HEK293 (cell line): Measurements from ENCODE around the gene GNG5.

Experiments used
- INSM2 ChIP-seq: fragments of 450-650 bp; formaldehyde crosslinking; IDR thresholded peaks from 2 replicates; pipeline ENCODE4 v1.5.1; 2016; ENCODE audit warnings: missing biosample characterization, missing genetic modification characterization
- MEIS1 ChIP-seq: sonication (generic); formaldehyde crosslinking; IDR thresholded peaks from 2 replicates; pipeline ENCODE4 v1.8.1; 2022; ENCODE audit warnings: missing genetic modification reagents, mild to moderate bottlenecking, borderline replicate concordance
- MZF1 ChIP-seq: fragments of 450-650 bp; formaldehyde crosslinking; IDR thresholded peaks from 2 replicates; pipeline ENCODE4 v1.5.1; 2017; ENCODE audit warnings: missing biosample characterization, missing genetic modification characterization, borderline replicate concordance
- SALL2 ChIP-seq: fragments of 450-650 bp; formaldehyde crosslinking; IDR thresholded peaks from 2 replicates; pipeline ENCODE4 v1.5.0; 2017; ENCODE audit warnings: missing biosample characterization, mild to moderate bottlenecking, missing genetic modification characterization, borderline replicate concordance
- ZBTB10 ChIP-seq: fragments of 450-650 bp; formaldehyde crosslinking; IDR thresholded peaks from 2 replicates; pipeline ENCODE4 v1.5.1; 2016; ENCODE audit warnings: missing biosample characterization, missing genetic modification characterization
- ZBTB26 ChIP-seq: fragments of 450-650 bp; formaldehyde crosslinking; optimal IDR thresholded peaks from 2 replicates; pipeline ENCODE3; 2016; ENCODE audit warnings: missing biosample characterization, mild to moderate bottlenecking, missing genetic modification characterization
- ZFP41 ChIP-seq: fragments of 450-650 bp; formaldehyde crosslinking; IDR thresholded peaks from 2 replicates; pipeline ENCODE4 v1.5.1; 2016; ENCODE audit warnings: missing biosample characterization, missing genetic modification characterization, borderline replicate concordance
- ZNF140 ChIP-seq: fragments of 450-650 bp; formaldehyde crosslinking; IDR thresholded peaks from 2 replicates; pipeline ENCODE4 v1.5.1; 2016; ENCODE audit warnings: missing biosample characterization, missing genetic modification characterization
- ZNF26 ChIP-seq: fragments of 450-650 bp; formaldehyde crosslinking; IDR thresholded peaks from 2 replicates; pipeline ENCODE4 v1.5.1; 2016; ENCODE audit warnings: missing biosample characterization, missing genetic modification characterization
- ZNF311 ChIP-seq: fragments of 450-650 bp; formaldehyde crosslinking; IDR thresholded peaks from 2 replicates; pipeline ENCODE4 v1.5.1; 2017; ENCODE audit warnings: missing biosample characterization, missing genetic modification characterization, borderline replicate concordance
- ZNF362 ChIP-seq: fragments of 450-650 bp; formaldehyde crosslinking; IDR thresholded peaks from 2 replicates; pipeline ENCODE4 v1.5.1; 2016; ENCODE audit warnings: missing biosample characterization, missing genetic modification characterization
- ZNF391 ChIP-seq: fragments of 450-650 bp; formaldehyde crosslinking; IDR thresholded peaks from 2 replicates; pipeline ENCODE4 v1.5.1; 2016; ENCODE audit warnings: low read depth, missing biosample characterization, missing genetic modification characterization, borderline replicate concordance
- ZNF426 ChIP-seq: fragments of 450-650 bp; formaldehyde crosslinking; IDR thresholded peaks from 2 replicates; pipeline ENCODE4 v1.5.1; 2017; ENCODE audit warnings: missing biosample characterization, missing genetic modification characterization, mild to moderate bottlenecking, inconsistent platforms, moderate library complexity
- ZNF501 ChIP-seq: fragments of 450-650 bp; formaldehyde crosslinking; IDR thresholded peaks from 2 replicates; pipeline ENCODE4 v1.5.1; 2016; ENCODE audit warnings: missing biosample characterization, missing genetic modification characterization
- ZNF529 ChIP-seq: fragments of 450-650 bp; formaldehyde crosslinking; IDR thresholded peaks from 2 replicates; pipeline ENCODE4 v1.5.1; 2017; ENCODE audit warnings: missing genetic modification characterization, missing biosample characterization; ENCODE audit not compliant: insufficient replicate concordance
- ZNF600 ChIP-seq: fragments of 450-650 bp; formaldehyde crosslinking; IDR thresholded peaks from 2 replicates; pipeline ENCODE4 v1.5.1; 2016; ENCODE audit warnings: missing biosample characterization, missing genetic modification characterization
- ZNF624 ChIP-seq: fragments of 450-650 bp; formaldehyde crosslinking; IDR thresholded peaks from 2 replicates; pipeline ENCODE4 v1.5.1; 2017; ENCODE audit warnings: missing biosample characterization, missing genetic modification characterization
- ZNF837 ChIP-seq: fragments of 450-650 bp; formaldehyde crosslinking; IDR thresholded peaks from 2 replicates; pipeline ENCODE4 v1.5.1; 2016; ENCODE audit warnings: missing biosample characterization, missing genetic modification characterization
- ZSCAN18 ChIP-seq: fragments of 450-650 bp; formaldehyde crosslinking; IDR thresholded peaks from 2 replicates; pipeline ENCODE4 v1.5.1; 2016; ENCODE audit warnings: missing biosample characterization, missing genetic modification characterization
- TF ChIP-seq, protein P1 (sequence below): fragments of 450-650 bp; IDR thresholded peaks from 2 replicates; pipeline ENCODE4 v1.5.1; 2018; ENCODE audit warnings: missing biosample characterization, mild to moderate bottlenecking, missing genetic modification characterization
- TF ChIP-seq, protein P2 (sequence below): fragments of 450-650 bp; formaldehyde crosslinking; IDR thresholded peaks from 2 replicates; pipeline ENCODE4; 2016; ENCODE audit warnings: missing biosample characterization, missing genetic modification characterization
- TF ChIP-seq, protein P3 (sequence below): fragments of 450-650 bp; formaldehyde crosslinking; IDR thresholded peaks from 2 replicates; pipeline ENCODE4 v1.5.1; 2016; ENCODE audit warnings: missing biosample characterization, missing genetic modification characterization

Gene GNG5

DNA sequence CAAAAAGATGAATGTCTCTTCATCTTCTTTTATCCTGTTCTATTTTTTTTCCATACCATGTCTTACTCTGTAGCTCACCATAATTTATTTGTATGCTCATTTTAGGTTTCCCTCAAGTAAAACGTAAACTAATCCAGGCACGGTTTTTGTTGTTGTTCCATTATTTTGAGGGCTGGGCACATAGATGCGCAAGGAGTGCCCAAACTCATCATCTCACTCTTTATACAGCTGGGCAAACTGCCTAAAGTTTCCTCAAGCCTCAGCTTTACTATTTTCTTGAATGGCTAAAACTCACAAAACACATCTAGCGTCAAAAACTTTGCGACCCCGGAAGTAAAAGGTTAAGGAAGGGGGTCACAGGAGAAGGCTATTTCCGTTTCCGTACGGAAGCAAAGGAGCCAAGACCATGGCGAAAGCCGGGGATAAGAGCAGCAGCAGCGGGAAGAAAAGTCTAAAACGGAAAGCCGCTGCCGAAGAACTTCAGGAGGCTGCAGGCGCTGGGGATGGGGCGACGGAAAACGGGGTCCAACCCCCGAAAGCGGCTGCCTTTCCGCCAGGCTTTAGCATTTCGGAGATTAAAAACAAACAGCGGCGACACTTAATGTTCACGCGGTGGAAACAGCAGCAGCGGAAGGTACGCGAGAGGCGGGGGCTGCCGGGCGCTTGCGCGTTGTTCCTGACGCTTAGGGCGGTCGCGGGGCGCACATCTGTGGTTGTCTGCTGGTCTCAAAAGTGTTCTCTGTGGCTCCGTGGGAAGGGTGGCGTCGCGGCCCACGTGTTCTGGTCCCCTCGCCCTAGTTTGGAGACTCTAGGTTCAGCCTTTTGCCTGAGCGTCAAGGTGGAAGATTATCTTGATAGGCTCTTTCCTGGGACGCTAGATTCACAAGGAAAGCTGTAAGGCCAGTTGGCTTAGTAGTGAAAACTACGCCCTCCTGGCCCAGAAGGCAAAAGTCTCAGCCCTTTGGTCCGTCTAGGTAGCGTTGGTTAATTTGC, 27.2 kb downstream of the GNG5 start, which contains the start of gene RPF1 (continued):
- TF ChIP-seq, protein P1, sequence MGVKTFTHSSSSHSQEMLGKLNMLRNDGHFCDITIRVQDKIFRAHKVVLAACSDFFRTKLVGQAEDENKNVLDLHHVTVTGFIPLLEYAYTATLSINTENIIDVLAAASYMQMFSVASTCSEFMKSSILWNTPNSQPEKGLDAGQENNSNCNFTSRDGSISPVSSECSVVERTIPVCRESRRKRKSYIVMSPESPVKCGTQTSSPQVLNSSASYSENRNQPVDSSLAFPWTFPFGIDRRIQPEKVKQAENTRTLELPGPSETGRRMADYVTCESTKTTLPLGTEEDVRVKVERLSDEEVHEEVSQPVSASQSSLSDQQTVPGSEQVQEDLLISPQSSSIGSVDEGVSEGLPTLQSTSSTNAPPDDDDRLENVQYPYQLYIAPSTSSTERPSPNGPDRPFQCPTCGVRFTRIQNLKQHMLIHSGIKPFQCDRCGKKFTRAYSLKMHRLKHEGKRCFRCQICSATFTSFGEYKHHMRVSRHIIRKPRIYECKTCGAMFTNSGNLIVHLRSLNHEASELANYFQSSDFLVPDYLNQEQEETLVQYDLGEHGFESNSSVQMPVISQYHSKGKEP, result no peak
- TF ChIP-seq ZNF426 (tag by site-specific recombination) (no peak), ZNF362 (tag by site-specific recombination) (no peak), SALL2 (tag by site-specific recombination) (no peak), ZNF529 (tag by site-specific recombination) (no peak), ZSCAN18 (tag by site-specific recombination) (no peak), INSM2 (peak; percentile 14; the same call in 1 of the 2 replicates), ZNF624 (tag by site-specific recombination) (no peak), ZNF311 (no peak), ZFP41 (tag by site-specific recombination) (no peak), ZNF26 (tag by site-specific recombination) (no peak), ZNF600 (no peak), MZF1 (tag by site-specific recombination) (no peak; the same call in 1 of the 2 replicates), ZBTB26 (peak; percentile 56), ZNF391 (tag by site-specific recombination) (no peak), ZBTB10 (tag by site-specific recombination) (no peak), ZNF501 (tag by site-specific recombination) (peak; percentile 93), ZNF140 (no peak), MEIS1 (no peak), ZNF837 (tag by site-specific recombination) (no peak)
- TF ChIP-seq, protein P2, sequence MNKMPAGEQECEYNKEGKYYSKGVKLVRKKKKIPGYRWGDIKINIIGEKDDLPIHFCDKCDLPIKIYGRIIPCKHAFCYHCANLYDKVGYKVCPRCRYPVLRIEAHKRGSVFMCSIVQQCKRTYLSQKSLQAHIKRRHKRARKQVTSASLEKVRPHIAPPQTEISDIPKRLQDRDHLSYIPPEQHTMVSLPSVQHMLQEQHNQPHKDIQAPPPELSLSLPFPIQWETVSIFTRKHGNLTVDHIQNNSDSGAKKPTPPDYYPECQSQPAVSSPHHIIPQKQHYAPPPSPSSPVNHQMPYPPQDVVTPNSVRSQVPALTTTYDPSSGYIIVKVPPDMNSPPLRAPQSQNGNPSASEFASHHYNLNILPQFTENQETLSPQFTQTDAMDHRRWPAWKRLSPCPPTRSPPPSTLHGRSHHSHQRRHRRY (tag by site-specific recombination), result no peak
- TF ChIP-seq, protein P3, sequence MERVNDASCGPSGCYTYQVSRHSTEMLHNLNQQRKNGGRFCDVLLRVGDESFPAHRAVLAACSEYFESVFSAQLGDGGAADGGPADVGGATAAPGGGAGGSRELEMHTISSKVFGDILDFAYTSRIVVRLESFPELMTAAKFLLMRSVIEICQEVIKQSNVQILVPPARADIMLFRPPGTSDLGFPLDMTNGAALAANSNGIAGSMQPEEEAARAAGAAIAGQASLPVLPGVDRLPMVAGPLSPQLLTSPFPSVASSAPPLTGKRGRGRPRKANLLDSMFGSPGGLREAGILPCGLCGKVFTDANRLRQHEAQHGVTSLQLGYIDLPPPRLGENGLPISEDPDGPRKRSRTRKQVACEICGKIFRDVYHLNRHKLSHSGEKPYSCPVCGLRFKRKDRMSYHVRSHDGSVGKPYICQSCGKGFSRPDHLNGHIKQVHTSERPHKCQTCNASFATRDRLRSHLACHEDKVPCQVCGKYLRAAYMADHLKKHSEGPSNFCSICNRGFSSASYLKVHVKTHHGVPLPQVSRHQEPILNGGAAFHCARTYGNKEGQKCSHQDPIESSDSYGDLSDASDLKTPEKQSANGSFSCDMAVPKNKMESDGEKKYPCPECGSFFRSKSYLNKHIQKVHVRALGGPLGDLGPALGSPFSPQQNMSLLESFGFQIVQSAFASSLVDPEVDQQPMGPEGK, result 0 out of 2 replicates have a peak, but pooled peaks have one; percentile 39
